Measurements from ENCODE around the gene AFAP1.

- TF ChIP-seq TAF1 (IDR thresholded peaks at IDR 0.05; ENCODE audit: borderline replicate concordance, low read depth, low read length) = no peak
- TF ChIP-seq POLR2A (IDR thresholded peaks at IDR 0.05; ENCODE audit: low read depth, low read length) = no peak
Observed at GRCh38 chr4:7853271-7853670, 86.4 kb downstream of the AFAP1 start.
